ENCODE measurements around the gene RAPGEF5.

The RAPGEF5 gene

DNA sequence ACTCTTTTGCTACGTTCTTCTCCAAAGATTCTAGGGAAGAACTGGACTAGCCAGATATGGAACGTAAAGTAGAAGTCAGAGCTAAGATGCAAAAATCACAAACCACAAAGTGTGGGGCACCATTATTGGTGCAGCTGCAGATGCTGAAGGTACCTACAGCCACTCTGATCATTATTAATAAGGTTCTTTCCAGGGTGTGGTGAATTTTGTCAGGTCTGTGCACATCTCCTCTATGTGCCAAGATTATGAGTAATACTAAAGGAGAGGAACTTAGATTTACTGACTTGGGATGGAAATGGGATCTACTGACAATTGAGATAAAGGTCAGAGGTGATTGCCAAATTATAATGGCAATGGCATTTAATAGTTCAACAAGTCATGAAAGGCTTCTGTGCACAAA, 148.2 kb downstream of the RAPGEF5 start:
- no peak for DNase-seq (ENCODE audit: low read depth, low spot score)
- H3K4me3 ChIP-seq (ENCODE audit: low read length) = no peak overlapping the region

- H3K4me3 ChIP-seq (ENCODE audit: low read length) = no peak overlapping the region
- no peak for DNase-seq (ENCODE audit: low read depth, low spot score)
These were observed 149.2 kb downstream of the RAPGEF5 start for GRCh38 chr7:22207724-22208225.

DNA sequence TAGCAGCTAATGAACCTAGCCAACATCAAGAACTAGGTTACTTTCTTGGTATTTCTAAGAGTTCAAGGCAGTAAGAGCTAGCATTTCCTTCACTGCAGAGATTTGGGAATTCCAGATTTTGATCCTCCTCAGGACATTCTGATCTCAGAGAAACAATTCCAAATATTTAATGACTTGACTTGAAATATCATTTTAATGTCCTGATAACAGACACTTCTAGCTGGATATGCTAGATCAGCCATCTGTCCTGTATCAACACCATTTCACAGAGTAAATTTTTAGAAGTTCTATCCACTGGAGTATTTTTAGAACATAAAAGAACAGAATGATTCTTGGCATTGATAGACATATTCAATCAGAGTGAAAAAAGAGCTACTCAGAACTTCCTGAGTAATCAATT, 151.3 kb downstream of the RAPGEF5 start:
- H3K4me3 ChIP-seq (ENCODE audit: low read length) = no peak overlapping the region
- DNase-seq (ENCODE audit: low read depth, low spot score) = no peak

GRCh38 chr7:22204312-22204711, 152.6 kb downstream of the RAPGEF5 start:
- H3K4me3 ChIP-seq (ENCODE audit: low read length) = no peak overlapping the region
- DNase-seq (ENCODE audit: low read depth, low spot score) = no peak

DNA sequence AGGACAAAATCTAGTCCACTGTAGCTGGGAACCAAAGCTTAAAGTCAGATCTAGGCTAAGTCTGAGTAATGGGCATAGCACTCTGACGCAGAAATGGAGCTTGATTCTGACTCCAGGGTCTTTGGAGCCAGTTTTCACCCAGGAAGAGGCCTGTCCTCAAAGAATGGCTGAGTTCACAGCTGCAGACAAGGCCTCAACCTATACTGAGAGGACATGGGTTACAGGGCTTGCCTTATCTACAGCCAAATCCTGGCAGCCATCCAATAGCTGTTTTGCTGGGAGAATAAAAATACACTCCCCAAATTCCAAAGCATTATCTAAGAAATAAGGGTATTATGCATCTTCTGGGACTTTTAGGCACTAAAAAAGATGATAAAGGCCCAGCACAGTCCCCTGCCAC, 154.8 kb downstream of the RAPGEF5 start:
- H3K4me3 ChIP-seq (ENCODE audit: low read length) = no peak overlapping the region
- DNase-seq (ENCODE audit: low read depth, low spot score) = no peak

DNA sequence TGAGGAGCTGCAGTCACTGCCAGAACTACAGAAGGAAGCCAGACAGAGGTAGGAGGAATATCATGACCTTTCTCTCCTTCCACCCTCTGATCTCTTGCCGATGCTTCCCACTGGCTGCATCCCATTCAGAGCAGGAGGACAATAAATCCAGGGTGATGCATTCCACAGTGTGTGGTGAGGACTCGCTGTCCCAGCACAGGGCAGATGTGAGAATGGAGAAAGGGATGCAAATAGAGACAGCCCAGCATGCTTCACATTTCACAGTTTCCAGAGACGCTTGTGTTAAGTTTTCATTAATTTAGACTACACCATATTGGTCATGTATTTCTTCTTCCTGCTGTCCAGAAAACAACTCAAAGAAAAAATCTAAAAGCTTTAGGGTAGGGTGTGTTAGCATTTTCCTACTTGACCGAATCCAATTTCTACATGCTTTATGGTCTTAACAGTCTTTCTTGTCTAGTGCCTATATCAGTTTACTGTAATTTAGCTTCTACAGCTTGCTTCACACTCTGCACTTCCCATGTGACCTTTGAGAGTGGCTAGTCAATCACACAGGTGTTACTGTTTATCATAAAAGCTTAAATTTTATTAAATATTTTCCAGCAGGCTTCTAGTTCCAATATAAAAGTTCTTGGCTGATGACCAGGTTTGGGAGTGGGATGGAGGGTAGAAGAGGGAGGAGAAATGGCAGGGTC, 155.6 kb downstream of the RAPGEF5 start:
- no peak overlapping the region for H3K4me3 ChIP-seq (ENCODE audit: low read length)
- DNase-seq (ENCODE audit: low read depth, low spot score) = no peak

DNA sequence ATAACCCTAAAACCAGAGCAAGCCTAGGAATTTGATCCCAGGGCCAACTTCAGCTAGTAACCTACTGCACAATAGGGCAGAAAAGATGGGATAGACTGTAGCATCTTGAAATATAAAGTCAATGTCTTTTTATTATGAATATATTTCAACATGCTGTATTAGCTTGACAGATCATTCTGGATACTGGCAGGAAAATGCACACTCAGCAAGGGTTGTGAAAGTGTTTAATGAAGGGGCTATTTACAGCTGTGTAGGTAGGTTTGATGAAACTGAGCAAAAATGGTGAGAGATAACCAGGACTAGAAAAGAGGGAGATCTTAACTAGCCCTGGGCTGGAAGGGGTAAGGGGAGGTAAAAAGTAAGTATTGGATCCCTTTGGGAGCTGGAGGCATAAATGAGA, 156.2 kb downstream of the RAPGEF5 start:
- H3K4me3 ChIP-seq (ENCODE audit: low read length) = no peak overlapping the region
- no peak for DNase-seq (ENCODE audit: low read depth, low spot score)

DNA sequence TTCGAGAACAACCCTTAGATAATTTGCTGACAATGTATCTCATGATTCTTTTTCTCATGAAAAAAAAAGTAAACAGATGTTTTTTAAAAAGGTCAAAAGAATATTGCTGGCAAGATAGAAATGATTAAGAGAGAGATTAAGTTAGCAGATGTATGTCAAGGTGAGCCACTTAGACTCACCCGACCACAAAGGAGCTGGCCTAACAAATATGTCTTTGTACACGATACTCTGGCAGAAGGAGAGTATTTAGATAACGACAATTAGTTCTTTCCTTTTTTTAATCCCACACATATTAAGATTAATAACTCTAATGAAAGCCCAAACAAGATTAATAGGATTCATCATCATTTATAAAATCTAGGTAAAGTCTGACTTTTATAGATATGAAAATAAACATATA, 156.7 kb downstream of the RAPGEF5 start:
- no peak for DNase-seq (ENCODE audit: low read depth, low spot score)
- no peak overlapping the region for H3K4me3 ChIP-seq (ENCODE audit: low read length)

- DNase-seq (ENCODE audit: low read depth, low spot score) = no peak
- H3K4me3 ChIP-seq (ENCODE audit: low read length) = no peak overlapping the region
These were observed 159.6 kb downstream of the RAPGEF5 start for GRCh38 chr7:22197376-22197775.

- H3K4me3 ChIP-seq (ENCODE audit: low read length) = no peak overlapping the region
- DNase-seq (ENCODE audit: low read depth, low spot score) = no peak
These were observed 160.5 kb downstream of the RAPGEF5 start for GRCh38 chr7:22196429-22196828.

- H3K4me3 ChIP-seq (ENCODE audit: low read length) = no peak overlapping the region
- no peak for DNase-seq (ENCODE audit: low read depth, low spot score)
These were observed 161.4 kb downstream of the RAPGEF5 start for GRCh38 chr7:22195397-22196172.

- no peak for DNase-seq (ENCODE audit: low read depth, low spot score)
These were observed 162.2 kb downstream of the RAPGEF5 start for GRCh38 chr7:22194658-22195273.

DNA sequence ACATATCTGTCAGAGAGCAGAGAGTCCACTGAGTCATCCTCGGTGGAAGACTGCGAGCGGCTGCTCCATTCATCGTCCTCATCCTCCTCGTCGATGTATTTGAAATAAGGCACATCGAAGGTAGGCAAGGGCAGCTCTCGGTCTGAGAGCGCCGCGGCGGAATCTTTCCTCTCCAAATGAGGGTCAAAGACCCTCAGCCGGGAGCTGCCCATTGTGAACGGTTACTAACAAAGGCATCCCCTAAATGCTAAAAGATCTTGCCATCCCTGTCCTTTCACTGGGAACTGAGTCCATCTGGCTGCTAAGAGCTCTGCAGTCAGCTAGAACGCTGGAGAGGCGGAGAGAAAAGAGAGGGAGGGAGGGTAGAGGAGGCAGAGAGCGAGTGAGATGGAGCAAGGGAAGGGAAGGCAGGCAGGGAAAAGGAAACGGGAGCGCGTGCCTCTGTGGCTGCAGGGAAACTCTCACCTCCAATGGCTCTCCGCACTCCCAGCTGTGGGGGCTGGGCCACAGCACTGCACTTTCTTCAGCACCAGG, 163.4 kb downstream of the RAPGEF5 start:
- no peak for DNase-seq (ENCODE audit: low read depth, low spot score)
- H3K4me3 ChIP-seq (ENCODE audit: low read length) = no peak overlapping the region

More at GRCh38 chr7:22194658-22195273, 162.2 kb downstream of the RAPGEF5 start:
- H3K4me3 ChIP-seq (ENCODE audit: low read length) = no peak overlapping the region

DNA sequence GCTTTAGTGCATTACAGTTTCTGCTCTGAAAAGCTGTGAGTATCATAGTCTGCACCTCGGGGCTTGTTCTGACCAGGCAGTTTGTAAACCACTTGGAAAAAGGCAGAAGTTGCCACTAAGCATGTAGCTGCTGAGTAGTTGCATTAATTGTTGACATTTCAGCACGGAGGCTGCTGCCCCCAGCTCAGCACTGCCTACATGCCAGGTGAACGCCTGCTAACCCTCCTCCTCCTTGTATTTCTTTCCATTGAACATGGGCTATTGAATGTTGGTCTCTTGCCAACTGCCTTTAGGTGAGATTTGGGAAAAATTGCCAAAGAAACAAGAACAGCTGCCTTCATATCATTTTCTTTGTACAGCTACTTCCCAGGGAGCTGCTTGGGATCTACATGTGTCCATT, 164.2 kb downstream of the RAPGEF5 start:
- DNase-seq (ENCODE audit: low read depth, low spot score) = no peak

DNA sequence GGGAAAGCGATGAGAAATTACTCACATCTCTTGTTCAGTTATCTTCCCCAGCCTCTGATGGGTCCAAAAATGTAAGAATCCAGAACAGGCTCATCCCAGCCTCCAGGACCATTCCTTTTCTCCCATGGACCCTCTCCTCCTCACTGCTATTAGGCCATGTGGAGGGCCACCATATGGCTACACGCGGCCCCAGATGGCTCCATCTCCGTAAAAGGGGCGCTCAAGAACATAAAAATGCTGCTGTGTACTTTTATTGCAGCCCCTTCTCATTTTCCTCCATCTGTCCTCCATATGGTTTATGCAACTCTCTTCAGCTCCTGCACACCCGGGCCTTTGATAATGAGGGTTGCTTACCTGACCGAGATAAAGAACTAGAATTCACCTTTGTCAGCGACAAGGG, 166.2 kb downstream of the RAPGEF5 start:
- DNase-seq (ENCODE audit: low read depth, low spot score) = no peak
- H3K4me3 ChIP-seq (ENCODE audit: low read length) = no peak overlapping the region

More for the DNA sequence above, 164.2 kb downstream of the RAPGEF5 start:
- no peak overlapping the region for H3K4me3 ChIP-seq (ENCODE audit: low read length)

GRCh38 chr7:22189741-22190140, 167.2 kb downstream of the RAPGEF5 start:
- no peak overlapping the region for H3K4me3 ChIP-seq (ENCODE audit: low read length)
- DNase-seq (ENCODE audit: low read depth, low spot score) = no peak

DNA sequence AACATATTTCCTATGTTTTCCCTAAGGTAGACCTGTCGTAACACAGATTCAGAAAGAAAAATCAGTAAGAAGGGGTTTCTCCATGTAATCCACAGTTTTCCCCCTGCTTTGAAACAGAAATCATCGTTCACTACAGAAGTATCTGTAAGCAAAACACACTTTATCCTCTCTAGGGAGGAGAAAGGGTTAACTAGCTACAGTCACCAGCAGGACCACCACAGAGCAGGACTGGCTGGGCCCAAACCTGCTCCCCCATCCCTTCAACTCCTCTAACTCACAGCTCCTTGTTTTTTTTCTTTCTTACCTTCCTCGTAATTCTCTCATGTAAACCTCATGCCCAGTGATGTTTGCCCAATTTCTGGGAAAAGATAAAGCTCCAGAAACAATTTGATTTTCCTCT, 167.7 kb downstream of the RAPGEF5 start:
- no peak overlapping the region for H3K4me3 ChIP-seq (ENCODE audit: low read length)
- DNase-seq (ENCODE audit: low read depth, low spot score) = no peak

GRCh38 chr7:22187691-22188348, 169.1 kb downstream of the RAPGEF5 start:
- no peak overlapping the region for H3K4me3 ChIP-seq (ENCODE audit: low read length)
- DNase-seq (ENCODE audit: low read depth, low spot score) = no peak

DNA sequence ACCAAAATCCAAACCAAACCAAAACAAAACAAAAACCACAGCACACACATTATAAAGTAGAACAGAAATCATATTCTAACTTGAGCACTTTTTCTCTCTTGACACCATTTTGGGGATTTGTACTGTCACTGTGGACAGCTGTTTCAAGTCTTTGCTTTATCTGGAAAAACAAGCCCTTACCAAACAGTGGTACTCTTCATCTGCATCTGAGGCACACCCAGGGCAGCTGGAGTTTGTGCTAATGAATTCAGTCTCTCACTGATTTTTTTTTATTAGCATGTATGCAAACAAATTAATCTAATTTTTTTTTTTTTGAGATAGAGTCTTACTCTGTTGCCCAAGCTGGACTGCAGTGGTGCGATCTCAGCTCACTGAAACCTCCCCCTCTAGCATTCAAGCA, 171.4 kb downstream of the RAPGEF5 start:
- no peak overlapping the region for H3K4me3 ChIP-seq (ENCODE audit: low read length)
- no peak for DNase-seq (ENCODE audit: low read depth, low spot score)
